ENCODE data around the gene PLAAT4. TPM values are rescaled to one million over a fixed set of nuclear protein-coding genes. Genes with fewer than 3 reads are reported as not detected.
A peak's percentile ranks its signal among the peaks of the same experiment; 100 is the strongest.

The PLAAT4 gene
- total RNA-seq, 6 donors from 2014 or later = 91.1 to 272 (median 192) TPM

DNA sequence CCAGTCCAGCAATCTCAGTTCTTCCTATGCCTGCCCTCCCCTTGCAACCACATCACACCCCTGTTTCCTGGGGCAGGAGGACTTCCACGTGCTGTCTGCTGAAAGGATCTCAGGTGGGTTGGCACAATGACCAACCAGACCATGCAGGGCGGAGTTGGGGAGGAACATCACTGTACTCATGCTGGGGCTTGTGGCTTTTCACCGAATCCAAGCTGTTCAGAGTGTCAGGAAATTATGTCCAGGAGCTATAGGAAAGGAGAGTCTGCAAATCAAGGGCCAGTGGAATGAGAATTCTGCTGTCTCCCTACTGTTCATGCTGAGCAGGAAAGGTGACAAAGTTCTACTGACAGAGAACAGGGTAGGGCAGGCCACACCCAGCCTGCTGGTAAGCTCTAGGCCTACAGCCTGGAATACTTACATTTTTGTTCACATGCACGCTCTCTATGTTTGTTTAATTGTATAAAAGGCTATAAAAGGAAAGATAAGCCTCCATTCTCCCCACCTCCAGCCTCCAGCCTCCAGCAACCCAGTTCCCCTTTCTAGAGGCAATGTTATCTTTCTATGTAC is 28.3 kb downstream of the PLAAT4 start:
- Histone ChIP-seq H3K36me3 (no peaks in the 10 kb centered on the region), H3K4me3 (no peak overlapping the region), H3K27ac (peak overlapping the region; percentile 71 to 82 (median 74)), H3K4me1 (peaks cover 8 to 33% (median 21%) of the 10 kb centered on the region in 4 donors), H3K9me3 (no peaks in the 10 kb centered on the region), H3K27me3 (no peaks in the 10 kb centered on the region)
- peak in 1 of 2 donors; percentile 70 for ATAC-seq (ENCODE audit: low FRiP score in 2 of 2)
- WGBS, 2 donors = 65 to 70% methylated on average over 4 of the region's 4 CpGs
- TF ChIP-seq EP300 (IDR thresholded peaks at IDR 0.05) = peak in 3 of 4 donors; percentile 83 to 91 (median 85)
- TF ChIP-seq POLR2A (IDR thresholded peaks at IDR 0.05) = no peak
- TF ChIP-seq CTCF (IDR thresholded peaks at IDR 0.05) = peak in 2 of 6 experiments; percentile 12 to 21
- TF ChIP-seq POLR2AphosphoS5 (IDR thresholded peaks at IDR 0.05) = peak; percentile 43 to 44
- peak in 1 of 2 donors; percentile 82 for DNase-seq

DNA sequence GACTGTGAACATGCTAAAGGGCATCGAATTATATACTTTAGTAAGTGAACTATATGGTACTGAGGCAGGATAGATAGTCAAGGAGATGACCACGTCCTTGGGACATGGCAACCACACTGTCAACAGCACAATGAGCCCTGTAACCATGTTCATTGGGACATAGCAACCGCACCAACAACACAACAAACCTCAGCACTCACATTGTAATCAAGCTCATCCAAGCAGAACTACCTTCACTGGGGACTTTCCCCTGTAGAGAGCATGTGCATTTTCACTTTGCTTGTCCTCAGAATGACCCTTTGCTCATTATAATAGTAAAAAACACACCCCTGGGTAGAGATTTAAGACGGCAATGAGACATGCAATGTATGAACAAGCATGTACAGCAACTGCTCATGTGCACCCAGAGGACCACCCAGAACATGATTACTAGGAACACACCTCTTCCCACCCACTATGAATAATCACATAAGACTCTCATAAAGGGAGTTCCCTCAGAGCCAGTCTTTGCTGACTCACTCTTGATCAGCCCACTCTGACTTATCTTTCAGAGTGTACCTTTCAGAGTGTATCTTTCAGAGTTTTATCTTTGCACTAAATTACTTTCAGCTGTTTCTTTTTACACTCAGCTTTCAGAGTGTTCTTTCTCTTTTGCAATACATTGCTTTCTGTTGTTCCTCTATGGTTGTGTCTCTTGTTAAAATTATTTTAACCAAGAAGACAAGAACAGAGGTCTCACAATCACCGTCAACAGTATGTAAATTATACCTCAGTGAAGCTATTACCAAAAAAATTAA is 30.6 kb downstream of the PLAAT4 start:
- peak in 1 of 2 donors; percentile 51 for DNase-seq

GRCh38 chr11:63569570-63569969 is 33.0 kb downstream of the PLAAT4 start:
- no peak overlapping the region for H3K27ac ChIP-seq
- 88 to 94% methylated on average over 3 of the region's 3 CpGs for WGBS, 2 donors
- no peaks in the 10 kb centered on the region for H3K36me3 ChIP-seq
- no peaks in the 10 kb centered on the region for H3K27me3 ChIP-seq
- DNase-seq (no peak), ATAC-seq (ENCODE audit: low FRiP score in 2 of 2) (no peak)
- H3K4me1 ChIP-seq = peaks cover 18 to 37% (median 26%) of the 10 kb centered on the region in 4 donors
- H3K9me3 ChIP-seq = no peaks in the 10 kb centered on the region
- H3K4me3 ChIP-seq = no peak overlapping the region
- no peak for TF ChIP-seq CTCF (IDR thresholded peaks at IDR 0.05)
- TF ChIP-seq EP300 (IDR thresholded peaks at IDR 0.05) = no peak
- no peak for TF ChIP-seq POLR2A (IDR thresholded peaks at IDR 0.05)
- TF ChIP-seq POLR2AphosphoS5 (IDR thresholded peaks at IDR 0.05) = no peak

More for the DNA sequence above, 30.6 kb downstream of the PLAAT4 start:
- Histone ChIP-seq H3K9me3 (no peaks in the 10 kb centered on the region), H3K4me3 (no peak overlapping the region), H3K4me1 (peaks cover 7 to 29% (median 16%) of the 10 kb centered on the region in 4 donors), H3K27me3 (no peaks in the 10 kb centered on the region), H3K27ac (peak overlapping the region; percentile 35 to 61 (median 54)), H3K36me3 (no peaks in the 10 kb centered on the region)
- 38 to 41% methylated on average over 5 of the region's 5 CpGs for WGBS, 2 donors
- TF ChIP-seq EP300 (IDR thresholded peaks at IDR 0.05) (peak in 2 of 4 donors; percentile 53 to 62), POLR2AphosphoS5 (IDR thresholded peaks at IDR 0.05) (peak; percentile 24 to 35), POLR2A (IDR thresholded peaks at IDR 0.05) (no peak)
- ATAC-seq (ENCODE audit: low FRiP score in 2 of 2) = peak; percentile 82 to 91

GRCh38 chr11:63572026-63572688 is 35.5 kb downstream of the PLAAT4 start:
- no peak for TF ChIP-seq POLR2AphosphoS5 (IDR thresholded peaks at IDR 0.05)
- no peak for TF ChIP-seq POLR2A (IDR thresholded peaks at IDR 0.05)
- TF ChIP-seq EP300 (IDR thresholded peaks at IDR 0.05) = no peak
- no peak for TF ChIP-seq CTCF (IDR thresholded peaks at IDR 0.05)
- no peak overlapping the region for H3K27ac ChIP-seq
- peaks cover 25 to 32% (median 29%) of the 10 kb centered on the region in 4 donors for H3K4me1 ChIP-seq
- H3K36me3 ChIP-seq = no peaks in the 10 kb centered on the region
- DNase-seq = no peak
- H3K9me3 ChIP-seq = no peaks in the 10 kb centered on the region
- ATAC-seq (ENCODE audit: low FRiP score in 2 of 2) = no peak
- H3K4me3 ChIP-seq = no peak overlapping the region
- WGBS, 2 donors = 39 to 66% methylated on average over 3 of the region's 3 CpGs
- no peaks in the 10 kb centered on the region for H3K27me3 ChIP-seq
